ENCODE results near the gene MRPS5. TPM values are rescaled to one million over a fixed set of nuclear protein-coding genes. Genes with fewer than 3 reads are reported as not detected.
"Not testable (repeated sequence)": the region's sequence is repeated elsewhere in the genome, so short reads cannot be mapped to it uniquely, and the experiment has no call there.

Gene MRPS5
- total and polyA plus RNA-seq, 4 donors, result 21.7 to 72.9 (median 57.0) TPM

DNA sequence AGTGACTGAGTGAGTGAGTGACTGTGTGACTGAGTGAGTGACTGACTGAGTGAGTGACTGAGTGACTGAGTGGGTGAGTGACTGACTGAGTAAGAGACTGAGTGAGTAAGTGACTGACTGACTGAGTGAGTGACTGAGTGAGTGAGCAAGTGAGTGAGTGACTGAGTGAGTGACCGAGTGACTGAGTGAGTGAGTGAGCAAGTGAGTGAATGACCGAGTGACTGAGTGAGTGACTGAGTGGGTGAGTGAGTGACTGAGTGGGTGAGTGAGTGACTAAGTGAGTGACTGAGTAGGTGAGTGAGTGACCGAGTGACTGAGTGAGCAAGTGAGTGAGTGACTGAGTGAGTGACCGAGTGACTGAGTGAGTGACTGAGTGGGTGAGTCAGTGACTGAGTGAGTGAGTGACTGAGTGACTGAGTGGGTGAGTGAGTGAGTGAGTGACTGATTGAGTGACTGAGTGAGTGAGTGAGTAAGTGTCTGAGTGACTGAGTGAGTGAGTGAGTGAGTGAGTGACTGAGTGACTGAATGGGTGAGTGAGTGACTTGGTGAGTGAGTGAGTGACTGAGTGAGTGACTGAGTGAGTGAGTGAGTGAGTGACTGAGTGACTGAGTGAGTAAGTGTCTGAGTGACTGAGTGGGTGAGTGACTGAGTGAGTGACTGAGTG lies 82.8 kb downstream of the MRPS5 start:
- 94% methylated on average over 4 of the region's 4 CpGs for WGBS
- Histone ChIP-seq H3K27ac (ENCODE audit: low read depth in 1 of 2, low read length in 2 of 2) (no peak overlapping the region), H3K4me1 (ENCODE audit: control insufficient read depth in 4 of 4, insufficient read depth in 4 of 4, low read length in 3 of 4) (no peaks in the 10 kb centered on the region), H3K27me3 (ENCODE audit: control insufficient read depth in 4 of 4, insufficient read depth in 4 of 4, low read length in 3 of 4) (peaks cover 0 to 3% (median 0%) of the 10 kb centered on the region in 4 donors), H3K9me3 (ENCODE audit: control insufficient read depth in 4 of 4, low read length in 3 of 4) (no peaks in the 10 kb centered on the region), H3K36me3 (ENCODE audit: control insufficient read depth in 4 of 4, insufficient read depth in 3 of 4, low read depth in 1 of 4, low read length in 3 of 4) (no peaks in the 10 kb centered on the region), H3K9ac (ENCODE audit: low read depth in 1 of 2, low read length in 2 of 2) (no peak overlapping the region), H3K4me3 (ENCODE audit: low read depth in 1 of 3, low read length in 3 of 3) (no peak overlapping the region)
- TF ChIP-seq, protein P1, sequence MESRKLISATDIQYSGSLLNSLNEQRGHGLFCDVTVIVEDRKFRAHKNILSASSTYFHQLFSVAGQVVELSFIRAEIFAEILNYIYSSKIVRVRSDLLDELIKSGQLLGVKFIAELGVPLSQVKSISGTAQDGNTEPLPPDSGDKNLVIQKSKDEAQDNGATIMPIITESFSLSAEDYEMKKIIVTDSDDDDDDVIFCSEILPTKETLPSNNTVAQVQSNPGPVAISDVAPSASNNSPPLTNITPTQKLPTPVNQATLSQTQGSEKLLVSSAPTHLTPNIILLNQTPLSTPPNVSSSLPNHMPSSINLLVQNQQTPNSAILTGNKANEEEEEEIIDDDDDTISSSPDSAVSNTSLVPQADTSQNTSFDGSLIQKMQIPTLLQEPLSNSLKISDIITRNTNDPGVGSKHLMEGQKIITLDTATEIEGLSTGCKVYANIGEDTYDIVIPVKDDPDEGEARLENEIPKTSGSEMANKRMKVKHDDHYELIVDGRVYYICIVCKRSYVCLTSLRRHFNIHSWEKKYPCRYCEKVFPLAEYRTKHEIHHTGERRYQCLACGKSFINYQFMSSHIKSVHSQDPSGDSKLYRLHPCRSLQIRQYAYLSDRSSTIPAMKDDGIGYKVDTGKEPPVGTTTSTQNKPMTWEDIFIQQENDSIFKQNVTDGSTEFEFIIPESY (IDR thresholded peaks at IDR 0.05), result no peak
- TF ChIP-seq, protein P2, sequence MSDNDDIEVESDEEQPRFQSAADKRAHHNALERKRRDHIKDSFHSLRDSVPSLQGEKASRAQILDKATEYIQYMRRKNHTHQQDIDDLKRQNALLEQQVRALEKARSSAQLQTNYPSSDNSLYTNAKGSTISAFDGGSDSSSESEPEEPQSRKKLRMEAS (IDR thresholded peaks at IDR 0.05), result no peak
- TF ChIP-seq TAF1 (conservative IDR thresholded peaks at IDR 0.05) (no peak), RAD21 (IDR thresholded peaks at IDR 0.05) (no peak), EGR1 (IDR thresholded peaks at IDR 0.05; ENCODE audit: low read depth in 2 of 2) (no peak), GABPA (IDR thresholded peaks at IDR 0.05 in 1 of 2, conservative IDR thresholded peaks at IDR 0.05 in 1 of 2) (no peak), HNF4G (IDR thresholded peaks at IDR 0.05) (no peak), NR2F2 (IDR thresholded peaks at IDR 0.05) (no peak), YY1 (IDR thresholded peaks at IDR 0.05) (no peak), FOXA1 (IDR thresholded peaks at IDR 0.05) (no peak), FOXA2 (IDR thresholded peaks at IDR 0.05) (no peak), SP1 (IDR thresholded peaks at IDR 0.05) (no peak), REST (IDR thresholded peaks at IDR 0.05) (no peak), HNF4A (conservative IDR thresholded peaks at IDR 0.05) (no peak)
- TF ChIP-seq, protein P3, sequence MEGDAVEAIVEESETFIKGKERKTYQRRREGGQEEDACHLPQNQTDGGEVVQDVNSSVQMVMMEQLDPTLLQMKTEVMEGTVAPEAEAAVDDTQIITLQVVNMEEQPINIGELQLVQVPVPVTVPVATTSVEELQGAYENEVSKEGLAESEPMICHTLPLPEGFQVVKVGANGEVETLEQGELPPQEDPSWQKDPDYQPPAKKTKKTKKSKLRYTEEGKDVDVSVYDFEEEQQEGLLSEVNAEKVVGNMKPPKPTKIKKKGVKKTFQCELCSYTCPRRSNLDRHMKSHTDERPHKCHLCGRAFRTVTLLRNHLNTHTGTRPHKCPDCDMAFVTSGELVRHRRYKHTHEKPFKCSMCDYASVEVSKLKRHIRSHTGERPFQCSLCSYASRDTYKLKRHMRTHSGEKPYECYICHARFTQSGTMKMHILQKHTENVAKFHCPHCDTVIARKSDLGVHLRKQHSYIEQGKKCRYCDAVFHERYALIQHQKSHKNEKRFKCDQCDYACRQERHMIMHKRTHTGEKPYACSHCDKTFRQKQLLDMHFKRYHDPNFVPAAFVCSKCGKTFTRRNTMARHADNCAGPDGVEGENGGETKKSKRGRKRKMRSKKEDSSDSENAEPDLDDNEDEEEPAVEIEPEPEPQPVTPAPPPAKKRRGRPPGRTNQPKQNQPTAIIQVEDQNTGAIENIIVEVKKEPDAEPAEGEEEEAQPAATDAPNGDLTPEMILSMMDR (IDR thresholded peaks at IDR 0.05; ENCODE audit: low read depth, low read length, missing input control), result no peak
- no peak for DNase-seq (ENCODE audit: low spot score)

- not testable (repeated sequence) for H3K27ac ChIP-seq (ENCODE audit: low read depth in 1 of 2, low read length in 2 of 2); H3K36me3 ChIP-seq (ENCODE audit: control insufficient read depth in 4 of 4, insufficient read depth in 3 of 4, low read depth in 1 of 4, low read length in 3 of 4); H3K27me3 ChIP-seq (ENCODE audit: control insufficient read depth in 4 of 4, insufficient read depth in 4 of 4, low read length in 3 of 4); H3K9me3 ChIP-seq (ENCODE audit: control insufficient read depth in 4 of 4, low read length in 3 of 4); H3K9ac ChIP-seq (ENCODE audit: low read depth in 1 of 2, low read length in 2 of 2); H3K4me1 ChIP-seq (ENCODE audit: control insufficient read depth in 4 of 4, insufficient read depth in 4 of 4, low read length in 3 of 4); H3K4me3 ChIP-seq (ENCODE audit: low read depth in 1 of 3, low read length in 3 of 3); DNase-seq (ENCODE audit: low spot score)
- WGBS, result 92% methylated on average over 3 of the region's 3 CpGs
Measured at GRCh38 chr2:95037841-95038585, 83.6 kb downstream of the MRPS5 start.
